8988T (cell line): ENCODE results near the gene SEC14L2.
A peak's percentile ranks its signal among the peaks of the same experiment; 100 is the strongest.
"Not testable (repeated sequence)": the region's sequence is repeated elsewhere in the genome, so short reads cannot be mapped to it uniquely, and the experiment has no call there.

ENCODE experiments used
- DNase-seq: peaks from one replicate; pipeline ENCODE4 v3.0.0; 2011

SEC14L2 gene

DNA sequence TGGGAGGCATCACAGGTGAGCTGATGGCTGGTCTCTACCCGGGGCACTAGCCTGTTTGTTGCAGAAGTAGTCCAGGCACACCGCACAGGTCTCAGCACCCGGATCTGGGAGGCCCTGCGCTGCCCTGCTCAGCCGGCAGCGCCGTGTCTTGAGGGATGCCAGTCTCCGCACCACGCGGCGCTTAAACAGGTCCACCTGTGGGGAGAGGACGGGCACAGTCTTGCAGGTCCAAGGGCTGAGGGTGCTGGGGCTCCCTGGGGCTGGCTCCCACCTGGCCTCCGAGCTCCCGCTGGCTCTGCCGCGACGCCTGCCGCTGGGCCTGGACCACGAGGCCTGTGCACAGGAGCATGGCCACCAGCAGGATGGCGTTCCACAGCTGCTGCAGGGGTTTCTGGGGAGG lies 16.8 kb upstream of the SEC14L2 start:
- no peak for DNase-seq

- DNase-seq, result no peak
These were observed 15.6 kb upstream of the SEC14L2 start for GRCh38 chr22:30381264-30381663.

GRCh38 chr22:30382340-30382739 lies 14.5 kb upstream of the SEC14L2 start:
- DNase-seq, result no peak

DNA sequence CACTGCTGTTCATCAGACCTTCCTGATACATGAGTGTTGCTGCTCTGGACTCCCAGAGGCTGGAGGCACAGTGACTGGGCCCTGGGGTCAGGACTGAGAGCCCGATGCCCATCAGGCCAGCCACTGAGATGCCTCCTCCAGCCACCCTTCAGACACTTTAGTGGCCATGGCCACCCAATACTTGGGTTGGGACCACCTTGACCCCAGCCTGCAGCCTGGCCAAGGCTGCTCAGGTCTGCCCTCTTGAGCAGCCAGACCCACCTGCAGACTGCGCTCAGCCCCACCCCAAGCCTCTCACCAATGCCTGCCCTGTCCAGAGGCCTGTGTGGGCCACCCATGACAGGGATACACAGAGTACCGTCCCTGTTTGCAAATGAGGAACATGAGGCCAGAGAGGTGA lies 13.8 kb upstream of the SEC14L2 start:
- no peak for DNase-seq

DNA sequence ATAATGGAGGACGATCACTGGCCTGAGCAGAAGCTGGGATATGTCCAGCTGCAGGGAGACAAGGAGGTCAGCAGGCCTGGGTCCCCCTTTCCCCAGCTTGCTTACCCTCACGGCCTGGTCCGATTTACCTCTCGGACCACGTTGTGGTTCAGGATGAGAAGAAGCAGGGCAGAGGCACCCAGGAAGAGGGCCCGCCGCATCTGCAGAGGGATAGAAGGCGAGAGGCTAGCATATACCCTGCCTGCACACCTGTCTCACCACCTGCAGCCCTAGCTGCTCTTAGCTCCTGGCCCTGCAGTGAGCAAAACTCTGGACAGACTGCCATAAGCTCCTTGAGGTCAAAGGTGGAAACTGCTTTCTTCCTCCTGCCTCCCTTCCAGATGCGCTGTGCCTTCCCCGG lies 10.9 kb upstream of the SEC14L2 start:
- DNase-seq, result no peak

- no peak for DNase-seq
These were observed 10.2 kb upstream of the SEC14L2 start for GRCh38 chr22:30386608-30386959.

DNA sequence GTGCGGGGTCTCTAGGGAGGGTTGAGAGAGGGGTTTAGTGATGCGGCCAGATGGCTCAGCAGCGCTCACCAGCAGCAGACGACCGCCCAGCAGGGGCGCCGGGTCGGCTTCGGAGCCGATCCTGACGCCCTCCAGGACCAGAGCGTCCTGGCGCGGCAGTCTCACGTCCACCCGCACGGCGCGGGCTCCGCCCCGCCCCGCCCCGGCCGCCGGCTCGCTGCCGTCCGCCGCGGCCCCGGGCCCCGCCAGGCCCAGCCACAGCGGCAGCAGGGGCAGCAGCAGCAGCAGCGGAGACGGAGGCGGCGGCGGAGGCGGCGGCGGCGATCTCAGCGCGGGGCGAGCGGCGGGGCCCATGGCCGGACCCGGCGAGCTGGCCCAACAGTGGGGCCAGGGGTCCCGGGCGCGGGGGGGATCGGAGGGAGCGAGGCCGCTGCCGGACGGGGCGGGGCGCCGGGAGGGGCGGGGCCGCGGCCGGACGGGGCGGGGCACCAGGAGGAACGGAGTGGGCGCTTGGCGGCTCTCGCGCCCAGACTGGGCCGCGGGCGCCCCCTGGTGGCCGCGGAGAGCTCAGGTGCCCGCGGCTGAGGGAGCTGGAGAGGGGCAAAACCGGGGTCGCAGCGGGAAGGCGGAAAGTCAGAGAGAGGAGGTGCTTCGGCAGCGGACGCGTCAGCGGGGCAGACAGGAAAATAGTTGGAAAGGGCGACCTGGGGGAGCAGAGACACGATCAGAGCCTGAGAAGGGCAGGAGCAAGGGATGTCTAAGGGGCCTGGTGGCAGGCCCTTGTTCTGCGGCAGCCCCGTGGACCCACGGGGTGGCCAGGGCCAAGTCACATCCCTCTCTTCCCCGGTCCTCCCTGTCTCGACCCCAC lies 9.6 kb upstream of the SEC14L2 start, which contains the start of gene RNF215:
RNF215 (minus strand) TSS at position 452 of the 868 bp plus-strand sequence; CDS start at position 354, 98 bp downstream.
- peak; percentile 89 for DNase-seq

GRCh38 chr22:30390974-30391691 lies 5.7 kb upstream of the SEC14L2 start:
- DNase-seq, result peak; percentile 51

DNA sequence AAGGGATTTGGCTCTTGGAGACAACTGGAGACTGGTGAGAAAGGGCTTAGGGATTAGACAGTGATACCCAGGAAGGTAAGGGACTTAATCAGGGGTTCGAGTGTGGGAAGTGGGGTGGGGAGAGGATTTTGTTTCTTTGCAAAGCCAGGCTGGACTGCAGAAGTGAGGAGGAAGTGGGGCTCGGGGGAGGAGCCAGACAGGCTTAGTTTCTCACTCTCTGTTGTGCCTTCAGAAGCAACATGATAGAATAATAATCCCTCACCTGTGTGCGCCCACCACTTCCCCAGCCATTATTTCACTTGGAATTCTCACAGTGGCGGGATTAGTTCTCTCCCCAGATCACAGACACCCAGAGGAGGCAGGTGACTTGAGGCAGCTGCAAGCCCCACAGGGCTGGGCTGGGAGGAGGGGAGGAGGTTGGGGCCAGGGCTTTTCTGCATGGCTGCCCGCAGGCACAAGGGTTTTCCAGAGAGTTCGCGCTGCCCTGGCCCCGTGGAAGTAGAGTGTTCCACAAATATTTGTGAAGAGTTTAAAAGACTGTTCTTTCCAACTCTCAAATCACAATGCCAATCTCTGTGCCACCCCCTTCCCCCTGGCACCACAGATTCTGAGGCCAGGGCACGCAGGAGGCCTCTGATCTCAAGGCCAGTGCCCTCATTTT lies 4.0 kb upstream of the SEC14L2 start:
- DNase-seq, result no peak

DNA sequence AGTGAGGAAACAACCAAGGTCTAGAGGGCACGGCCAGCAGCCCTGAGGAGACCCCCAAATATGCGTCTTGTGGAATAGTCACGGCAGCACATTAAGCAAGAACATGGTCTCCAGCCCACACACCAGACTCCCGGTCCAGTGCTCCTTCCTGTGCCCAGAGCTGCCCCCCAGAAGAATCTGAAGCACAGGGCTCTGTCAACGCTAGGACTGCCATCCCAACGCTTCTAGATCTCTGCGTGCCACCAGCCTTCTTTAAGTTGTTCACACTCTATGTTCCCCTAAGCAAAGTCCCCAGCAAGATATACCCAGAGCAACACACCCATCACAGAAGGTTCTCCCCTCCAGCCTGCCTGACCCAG lies 3.5 kb upstream of the SEC14L2 start:
- no peak for DNase-seq

- DNase-seq, result no peak
These were observed 2.9 kb upstream of the SEC14L2 start for GRCh38 chr22:30393885-30394284.

- no peak for DNase-seq
These were observed 1.1 kb downstream of the SEC14L2 start for GRCh38 chr22:30397656-30398635.

DNA sequence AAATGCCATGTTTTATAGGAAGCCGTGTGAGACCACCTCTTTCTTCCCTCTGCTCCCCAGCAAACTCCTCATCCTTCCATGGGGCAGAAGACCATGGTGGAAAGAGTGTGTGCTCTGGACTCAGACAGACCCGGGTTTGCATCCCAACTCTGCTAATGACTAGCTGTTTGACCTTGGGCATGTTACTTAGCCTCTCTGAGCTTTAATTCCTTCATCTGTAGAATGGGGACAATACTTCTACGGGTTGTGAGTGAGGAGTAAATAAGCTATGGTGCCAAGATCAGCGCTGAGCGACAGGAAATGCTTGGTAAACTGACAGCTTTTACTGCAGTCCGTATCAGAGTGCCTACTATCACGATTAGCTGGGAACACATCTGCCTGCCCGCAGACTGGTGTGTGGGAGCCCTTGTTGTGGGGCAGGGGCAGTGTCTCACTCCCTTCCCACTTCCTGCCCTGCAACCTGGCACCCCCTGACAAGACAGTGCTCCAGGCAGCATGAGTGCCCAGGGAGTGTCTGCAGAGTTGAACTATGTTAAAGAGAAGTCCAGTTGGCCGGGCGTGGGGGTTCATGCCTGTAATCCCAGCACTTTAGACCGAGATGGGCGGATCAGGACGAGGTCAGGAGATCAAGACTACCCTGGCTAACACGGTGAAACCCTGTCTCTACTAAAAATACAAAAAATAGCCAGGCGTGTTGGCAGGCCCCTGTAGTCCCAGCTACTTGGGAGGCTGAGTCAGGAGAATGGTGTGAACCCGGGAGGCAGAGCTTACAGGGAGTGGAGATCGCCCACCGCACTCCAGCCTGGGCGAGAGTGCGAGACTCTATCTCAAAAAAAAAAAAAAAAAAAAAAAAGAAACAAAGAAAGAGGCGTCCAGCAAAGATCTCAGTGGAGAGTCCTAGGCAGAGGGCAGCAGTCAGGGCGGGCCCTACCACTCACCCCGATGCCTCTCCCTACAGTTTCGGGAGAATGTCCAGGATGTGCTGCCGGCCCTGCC lies 2.2 kb downstream of the SEC14L2 start:
- no peak for DNase-seq

DNA sequence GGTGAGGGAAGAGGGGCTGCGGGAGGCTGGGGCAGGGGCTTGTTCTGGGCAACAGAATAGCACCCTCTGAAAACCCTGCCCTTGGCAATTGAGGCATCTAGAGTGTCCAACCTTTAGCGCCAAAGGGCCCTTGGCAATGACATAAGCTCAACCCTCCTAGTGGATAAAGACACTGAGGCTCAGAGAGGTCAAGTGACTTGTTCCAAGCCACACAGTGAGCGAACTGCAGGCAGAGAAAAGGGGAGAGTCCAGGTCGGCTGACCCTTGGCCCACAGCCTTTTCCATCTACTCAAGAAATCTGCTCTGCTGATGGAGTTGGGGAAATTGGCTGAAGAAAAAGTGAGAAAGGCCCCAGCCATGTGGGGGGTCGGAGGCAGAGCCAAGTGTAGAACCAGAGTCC lies 2.9 kb downstream of the SEC14L2 start:
- DNase-seq, result no peak

DNA sequence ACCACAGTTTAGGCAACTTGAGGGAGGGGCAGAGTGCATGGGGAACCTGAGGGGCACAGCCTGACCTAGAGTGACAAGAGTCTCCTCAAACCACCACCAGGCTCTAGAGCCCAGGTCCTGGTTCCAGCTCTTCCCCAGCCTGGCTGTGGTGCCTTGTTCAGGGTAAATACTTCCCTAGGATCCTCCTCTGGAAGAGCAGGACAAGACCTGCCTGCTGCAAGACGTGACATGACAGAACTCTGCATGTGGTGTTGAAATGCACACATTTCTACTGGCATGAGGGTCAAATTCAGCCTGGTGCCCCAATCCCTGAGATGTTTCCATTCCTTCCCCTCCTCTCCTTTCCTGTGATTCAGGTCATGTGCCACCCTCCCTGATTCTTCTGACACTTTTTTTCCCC lies 3.3 kb downstream of the SEC14L2 start:
- no peak for DNase-seq

- DNase-seq, result not testable (repeated sequence)
These were observed 4.2 kb downstream of the SEC14L2 start for GRCh38 chr22:30401024-30401423.

DNA sequence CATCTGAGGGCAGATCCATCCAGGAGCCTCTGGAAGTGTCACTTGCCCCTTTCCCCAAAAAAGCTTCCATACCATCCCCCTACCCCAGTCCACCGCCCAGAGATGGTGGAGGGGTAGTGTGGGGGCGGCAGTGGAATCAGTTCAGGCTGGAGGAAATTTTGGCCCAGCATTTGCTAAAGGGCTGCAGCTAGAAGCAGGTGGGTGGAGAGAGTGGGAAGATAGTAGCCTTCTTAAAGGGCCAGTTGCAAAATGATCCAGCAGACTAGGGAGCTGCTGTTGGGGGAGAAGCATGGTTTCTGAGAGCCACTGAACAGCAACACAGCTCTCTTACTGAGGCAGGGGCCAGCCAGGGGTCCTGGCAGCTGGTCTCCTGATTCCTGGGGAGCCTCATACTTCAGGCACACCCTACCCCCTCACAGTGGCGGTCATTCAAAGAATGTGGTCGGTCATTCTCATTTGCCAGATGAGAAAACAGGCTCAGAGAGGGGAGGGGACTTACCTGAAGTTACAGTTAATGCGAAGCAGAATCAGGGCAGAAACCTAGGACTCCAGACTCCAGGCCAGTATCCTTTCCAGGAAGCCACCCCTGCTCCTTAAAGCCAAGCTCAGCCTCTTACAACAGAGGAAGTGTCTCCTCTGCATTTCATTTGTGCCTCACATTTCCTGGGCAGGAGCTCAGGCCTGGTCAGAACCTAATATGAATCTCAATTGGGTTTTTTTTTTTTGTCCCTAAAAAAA lies 5.4 kb downstream of the SEC14L2 start:
- DNase-seq, result no peak

- not testable (repeated sequence) for DNase-seq
These were observed 5.9 kb downstream of the SEC14L2 start for GRCh38 chr22:30402766-30403104.

DNA sequence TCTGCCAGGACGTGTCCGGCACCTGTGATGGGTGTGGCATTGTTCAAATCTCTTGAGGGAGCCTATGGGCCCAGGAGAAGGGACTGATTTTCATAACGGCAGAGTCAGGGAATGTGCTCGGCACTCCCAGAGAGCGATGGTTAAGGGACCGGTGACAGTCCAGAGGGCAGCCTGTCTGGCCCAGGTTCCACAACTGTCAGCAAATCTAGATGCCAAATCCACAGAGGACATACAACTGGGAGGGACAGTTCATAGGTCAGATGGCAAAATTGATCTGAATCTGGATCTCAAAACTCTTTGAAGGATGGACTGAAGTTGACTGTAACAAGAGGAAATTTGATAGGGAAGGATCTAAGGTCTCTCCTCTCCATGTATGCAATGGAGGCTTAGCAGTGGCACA lies 7.5 kb downstream of the SEC14L2 start:
- DNase-seq, result no peak

GRCh38 chr22:30405731-30406130 lies 8.9 kb downstream of the SEC14L2 start:
- no peak for DNase-seq

DNA sequence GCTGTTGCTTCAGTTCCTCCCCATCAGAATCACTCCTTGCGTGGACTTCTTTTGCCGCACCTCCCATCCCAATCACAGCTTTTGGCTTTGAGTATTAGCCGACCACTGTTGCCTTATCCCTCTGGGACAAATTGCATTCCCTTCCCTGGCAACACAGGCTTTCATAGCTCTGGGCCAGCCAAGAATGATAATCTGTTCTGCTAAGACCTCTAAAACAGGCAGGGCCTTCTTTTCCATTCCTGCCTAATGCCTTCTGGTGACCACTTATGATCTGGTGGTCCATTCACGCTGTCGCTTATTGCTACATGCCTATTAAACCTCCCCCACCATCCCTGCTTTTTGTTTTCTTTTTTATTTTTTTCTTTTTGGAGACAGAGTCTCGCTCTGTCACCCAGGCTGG lies 9.6 kb downstream of the SEC14L2 start:
- no peak for DNase-seq
